Gastrocnemius medialis (tissue), 4 donors: ENCODE data around the gene GALNT9. TPM values are rescaled to one million over a fixed set of nuclear protein-coding genes. Genes with fewer than 3 reads are reported as not detected.

Experiments used
- ATAC-seq, 2 donors: fragments of 150-250 bp; one replicate each; pipeline ENCODE4 v1.9.1; 2016
- DNase-seq, 2 donors: peaks; one replicate each; pipeline ENCODE4 v3.0.0-alpha.2; 2019
- H3K27ac ChIP-seq, 4 donors: fragments of 200-600 bp; sonication (generic); 1 replicate in 1 of 4; 2 replicates in 3 of 4; pipeline ENCODE4 v1.5.1; 2016 to 2018; ENCODE audit warnings: mild to moderate bottlenecking in 2 of 4, moderate library complexity in 1 of 4
- H3K27me3 ChIP-seq, 3 donors: fragments of 200-600 bp; sonication (generic) in 2 of 3; 1 replicate in 1 of 3; 2 replicates in 2 of 3; pipeline versions ENCODE4 v1.5.1 to v1.6.0; 2016 to 2019; ENCODE audit warnings: mild to moderate bottlenecking in 1 of 3, moderate library complexity in 1 of 3
- H3K36me3 ChIP-seq, 2 donors: fragments of 200-600 bp; sonication (generic) in 1 of 2; one replicate each; pipeline ENCODE4 v1.5.1; 2017 to 2018
- H3K4me1 ChIP-seq, 2 donors: fragments of 200-600 bp; sonication (generic) in 1 of 2; one replicate each; pipeline ENCODE4 v1.5.1; 2016 to 2017; ENCODE audit warnings: mild to moderate bottlenecking in 2 of 2
- H3K4me3 ChIP-seq, 4 donors: fragments of 200-600 bp; sonication (generic) in 3 of 4; 1 replicate in 1 of 4; 2 replicates in 3 of 4; pipeline ENCODE4 v1.5.1; 2016 to 2019; ENCODE audit warnings: mild to moderate bottlenecking in 2 of 4
- H3K9me3 ChIP-seq, 3 donors: fragments of 200-600 bp; sonication (generic) in 2 of 3; 1 replicate in 1 of 3; 2 replicates in 2 of 3; pipeline ENCODE4 v1.5.1; 2016 to 2019
- CTCF ChIP-seq, 5 experiments: fragments of 450-650 bp in 3 of 5; fragments of 200-600 bp in 2 of 5; sonication (generic) in 2 of 5; IDR thresholded peaks in 4 of 5; conservative IDR thresholded peaks in 1 of 5; 1 replicate in 4 of 5; 2 replicates in 1 of 5; pipeline ENCODE4 v1.5.1; 2016 to 2019; ENCODE audit warnings: antibody characterized with exemption in 5 of 5, mild to moderate bottlenecking in 3 of 5, moderate library complexity in 3 of 5
- POLR2A ChIP-seq, 2 donors: fragments of 450-650 bp; IDR thresholded peaks; one replicate each; pipeline ENCODE4 v1.6.1; 2017; ENCODE audit warnings: antibody characterized with exemption in 2 of 2, mild to moderate bottlenecking in 2 of 2, moderate library complexity in 2 of 2
- in situ Hi-C, 4 donors: fragments of 200-750 bp; cut with MboI; loops; one replicate each; pipeline versions ENCODE4 v1.15.0 to v1.8.0; 2017; ENCODE audit warnings: low sequenced_read_pairs in 4 of 4
- intact Hi-C: fragments of 100-400 bp; cut with DNase I; formaldehyde crosslinking; loops from one replicate; pipeline ENCODE4 v1.15.1; 2023; ENCODE audit warnings: low total_unique reads
- total RNA-seq, 4 donors: library from RNA; depleted of rRNA; stranded (reverse); fragments of >200 nt; gene quantifications; one replicate each; pipeline versions ENCODE4 v1.1.0 to v1.2.3, GENCODE V29; 2016

GALNT9 gene
- total RNA-seq, 4 donors from 2014 or later, result not detected

GRCh38 chr12:132282031-132282949 is 47.1 kb downstream of the GALNT9 start:
- Histone ChIP-seq H3K4me1 (no peaks in the 10 kb centered on the region), H3K4me3 (no peak overlapping the region), H3K27ac (no peak overlapping the region), H3K9me3 (no peaks in the 10 kb centered on the region), H3K27me3 (peaks cover 65 to 92% (median 79%) of the 10 kb centered on the region in 3 donors), H3K36me3 (no peaks in the 10 kb centered on the region)
- intact Hi-C loops (no loop called here), in situ Hi-C loops (loop anchor here in 1 of 4 donors (25.0 kb wide), 1 partner anchor 105 kb away; no protein-coding TSS in a partner anchor)
- no peak for DNase-seq
- no peak for ATAC-seq
- TF ChIP-seq CTCF (IDR thresholded peaks at IDR 0.05 in 4 of 5, conservative IDR thresholded peaks at IDR 0.05 in 1 of 5) (no peak), POLR2A (IDR thresholded peaks at IDR 0.05) (no peak)

GRCh38 chr12:132281038-132281437 is 48.4 kb downstream of the GALNT9 start:
- DNase-seq (no peak), ATAC-seq (no peak)
- intact Hi-C loops, result no loop called here
- Histone ChIP-seq H3K9me3 (no peaks in the 10 kb centered on the region), H3K4me3 (no peak overlapping the region), H3K27me3 (peaks cover 68 to 94% (median 78%) of the 10 kb centered on the region in 3 donors), H3K4me1 (no peaks in the 10 kb centered on the region), H3K36me3 (no peaks in the 10 kb centered on the region), H3K27ac (no peak overlapping the region)
- in situ Hi-C loops, result loop anchor here in 1 of 4 donors (25.0 kb wide), 1 partner anchor 106 kb away; no protein-coding TSS in a partner anchor
- TF ChIP-seq POLR2A (IDR thresholded peaks at IDR 0.05) (no peak), CTCF (IDR thresholded peaks at IDR 0.05 in 4 of 5, conservative IDR thresholded peaks at IDR 0.05 in 1 of 5) (no peak)

- Histone ChIP-seq H3K27me3 (peaks cover 68 to 92% (median 78%) of the 10 kb centered on the region in 3 donors), H3K36me3 (no peaks in the 10 kb centered on the region), H3K4me1 (no peaks in the 10 kb centered on the region), H3K4me3 (no peak overlapping the region), H3K27ac (no peak overlapping the region), H3K9me3 (no peaks in the 10 kb centered on the region)
- in situ Hi-C loops, result loop anchor here in 1 of 4 donors (25.0 kb wide), 1 partner anchor 107 kb away; no protein-coding TSS in a partner anchor
- TF ChIP-seq CTCF (IDR thresholded peaks at IDR 0.05 in 4 of 5, conservative IDR thresholded peaks at IDR 0.05 in 1 of 5) (no peak), POLR2A (IDR thresholded peaks at IDR 0.05) (no peak)
- ATAC-seq (no peak), DNase-seq (no peak)
- intact Hi-C loops, result no loop called here
These were observed 49.0 kb downstream of the GALNT9 start for GRCh38 chr12:132280406-132280805.

- ATAC-seq (no peak), DNase-seq (no peak)
- no peaks in the 10 kb centered on the region for H3K36me3 ChIP-seq
- in situ Hi-C loops (loop anchor here in 1 of 4 donors (25.0 kb wide), 1 partner anchor 107 kb away; no protein-coding TSS in a partner anchor), intact Hi-C loops (no loop called here)
- H3K27ac ChIP-seq, result no peak overlapping the region
- TF ChIP-seq POLR2A (IDR thresholded peaks at IDR 0.05) (no peak), CTCF (IDR thresholded peaks at IDR 0.05 in 4 of 5, conservative IDR thresholded peaks at IDR 0.05 in 1 of 5) (no peak)
- H3K4me3 ChIP-seq, result no peak overlapping the region
- H3K27me3 ChIP-seq, result peaks cover 68 to 92% (median 78%) of the 10 kb centered on the region in 3 donors
- no peaks in the 10 kb centered on the region for H3K9me3 ChIP-seq
- H3K4me1 ChIP-seq, result no peaks in the 10 kb centered on the region
These were observed 49.5 kb downstream of the GALNT9 start for GRCh38 chr12:132279930-132280329.
